ENCODE data around the gene MCEMP1.
"Not testable (repeated sequence)": the region's sequence is repeated elsewhere in the genome, so short reads cannot be mapped to it uniquely, and the experiment has no call there.

Gene MCEMP1

GRCh38 chr19:7643629-7644549 lies 33.0 kb upstream of the MCEMP1 start:
- not testable (repeated sequence) for DNase-seq

DNA sequence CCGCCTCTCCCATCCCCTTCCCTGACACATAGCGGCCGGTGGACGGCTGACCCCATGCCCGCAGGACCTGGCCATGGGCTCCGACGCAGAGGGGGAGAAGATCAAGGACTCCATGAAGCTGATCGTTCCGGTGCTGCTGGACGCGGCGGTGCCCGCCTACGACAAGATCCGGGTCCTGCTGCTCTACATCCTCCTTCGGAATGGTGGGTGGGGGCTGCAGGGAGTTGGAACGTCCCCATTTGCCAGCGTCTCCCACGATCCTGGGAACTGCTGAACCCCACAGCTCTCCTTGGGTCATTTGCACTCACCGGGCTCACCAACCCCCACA lies 32.4 kb upstream of the MCEMP1 start:
- no peak for DNase-seq

DNA sequence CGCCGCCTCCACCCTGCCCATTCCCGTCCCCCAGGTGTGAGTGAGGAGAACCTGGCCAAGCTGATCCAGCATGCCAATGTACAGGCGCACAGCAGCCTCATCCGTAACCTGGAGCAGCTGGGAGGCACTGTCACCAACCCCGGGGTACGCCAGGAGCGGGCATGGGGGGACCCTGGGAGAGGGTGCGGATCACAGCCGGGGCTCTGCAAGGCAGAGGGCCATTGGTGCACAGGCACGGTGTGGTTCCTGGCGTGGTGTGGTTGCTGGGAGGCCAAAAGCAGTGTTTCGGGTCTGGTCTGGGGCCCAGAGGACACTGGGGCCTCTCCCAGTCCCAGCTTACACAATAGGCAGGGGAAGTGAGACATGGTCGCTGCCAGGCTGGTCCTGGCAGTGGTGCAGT lies 31.7 kb upstream of the MCEMP1 start:
- no peak for DNase-seq

GRCh38 chr19:7645656-7646425 lies 31.0 kb upstream of the MCEMP1 start:
- no peak for DNase-seq

DNA sequence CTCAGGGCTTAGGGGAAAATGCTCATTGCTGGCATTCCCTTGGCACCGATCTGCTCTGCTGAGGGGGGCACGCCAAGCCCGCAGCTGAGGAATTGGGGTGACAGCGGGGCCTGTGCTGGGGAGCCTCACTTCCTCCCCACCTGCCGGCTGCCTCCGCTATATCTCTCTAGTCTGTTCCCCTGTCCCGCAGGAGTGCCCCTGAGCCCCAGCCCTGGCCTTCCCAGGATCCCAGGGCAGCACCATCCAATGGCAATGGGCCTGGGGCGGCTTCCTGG lies 30.5 kb upstream of the MCEMP1 start:
- DNase-seq: no peak

DNA sequence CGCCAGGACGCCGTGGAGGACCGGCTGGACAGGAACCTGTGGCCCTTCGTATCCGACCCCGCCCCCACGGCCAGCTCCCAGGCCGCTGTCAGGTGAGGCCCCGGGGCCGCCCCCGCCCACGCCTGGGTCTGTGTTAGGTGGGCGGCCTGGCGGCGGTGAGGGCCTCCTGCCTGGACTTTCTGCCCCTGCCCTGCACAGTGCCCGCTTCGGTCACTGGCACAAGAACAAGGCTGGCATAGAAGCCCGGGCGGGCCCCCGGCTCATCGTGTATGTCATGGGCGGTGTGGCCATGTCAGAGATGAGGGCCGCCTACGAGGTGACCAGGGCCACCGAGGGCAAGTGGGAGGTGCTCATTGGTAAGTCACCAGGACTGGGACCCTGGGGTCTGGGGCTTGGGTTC lies 29.7 kb upstream of the MCEMP1 start:
- DNase-seq: no peak

DNA sequence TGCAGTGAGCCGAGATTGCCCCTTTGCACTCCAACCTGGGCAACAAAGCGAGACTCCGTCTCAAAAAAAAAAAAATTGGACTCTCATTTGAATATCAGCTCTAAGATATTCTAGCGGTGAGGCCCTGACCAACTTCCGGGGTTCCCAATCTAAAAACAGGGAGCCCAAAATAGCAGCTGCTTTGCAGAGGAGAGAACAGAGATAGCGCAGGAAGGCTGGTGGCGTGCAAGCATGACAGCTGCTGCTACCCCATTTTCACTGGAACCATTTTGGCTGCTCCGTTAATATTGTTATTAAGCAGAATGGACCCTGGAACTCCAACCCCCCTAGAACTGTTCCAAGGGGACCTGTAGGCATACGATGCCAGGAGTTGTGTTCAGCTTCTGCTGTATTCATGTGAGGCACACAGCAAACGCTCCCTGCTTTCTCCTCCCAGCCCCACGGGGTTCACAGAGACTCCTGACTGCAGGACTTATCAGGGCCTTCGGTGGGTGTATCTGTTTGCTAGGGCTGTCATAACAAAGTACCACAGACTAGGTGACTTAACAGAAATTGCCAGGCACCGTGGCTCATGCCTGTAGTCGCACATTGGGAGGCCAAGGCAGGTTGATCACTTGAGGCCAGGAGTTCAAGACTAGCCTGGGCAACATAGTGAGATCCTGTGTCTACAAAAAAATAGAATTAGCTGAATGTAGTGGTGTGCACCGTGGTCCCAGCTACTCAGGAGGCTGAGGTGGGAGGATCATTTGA lies 28.4 kb upstream of the MCEMP1 start:
- DNase-seq: no peak

DNA sequence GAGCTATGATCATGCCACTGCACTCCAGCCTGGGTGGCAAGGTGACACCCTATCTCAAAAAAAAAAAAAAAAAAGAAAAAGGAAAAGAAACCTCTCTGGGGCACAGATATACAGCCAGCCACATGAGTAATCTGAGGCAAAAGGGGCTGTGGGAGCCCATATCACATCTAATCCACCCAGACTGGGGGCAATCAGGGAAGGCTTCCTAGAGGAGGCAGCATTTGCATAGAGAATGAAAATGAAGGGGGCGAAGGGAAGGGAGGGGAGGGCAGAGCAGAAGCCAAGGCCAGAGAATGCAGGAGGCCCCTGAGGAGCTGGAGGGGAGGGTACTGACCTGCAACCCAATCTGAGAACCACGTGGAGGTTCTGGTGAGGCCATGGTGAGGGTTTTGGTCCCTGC lies 26.7 kb upstream of the MCEMP1 start:
- no peak for DNase-seq

DNA sequence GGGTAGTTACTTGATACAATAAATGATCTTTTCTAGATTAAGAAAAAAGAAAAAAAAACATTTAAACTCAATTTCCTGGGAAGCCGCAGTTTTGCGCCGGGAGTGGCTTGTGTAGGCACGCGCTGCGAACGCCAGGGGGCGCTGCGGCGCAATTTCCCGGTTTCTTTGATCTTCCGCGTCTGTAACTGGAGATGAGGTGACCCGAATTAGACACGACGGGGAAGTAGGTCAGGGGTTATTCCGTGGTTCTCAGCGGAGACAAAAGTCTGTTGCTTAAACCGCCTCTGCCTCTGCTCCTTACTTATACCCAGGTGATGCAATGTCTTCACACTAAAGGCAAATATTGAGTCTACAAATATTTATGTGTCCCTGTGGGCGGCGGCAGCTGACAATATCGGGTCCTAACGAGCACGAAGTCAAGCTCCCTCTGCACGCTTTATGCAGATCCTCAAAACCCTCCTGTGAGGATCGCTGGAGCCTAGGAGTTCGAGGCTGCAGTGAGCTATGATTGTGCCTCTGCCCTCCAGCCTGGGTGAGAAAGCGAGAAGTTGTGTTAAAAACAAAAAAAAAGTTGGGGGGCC lies 24.7 kb upstream of the MCEMP1 start:
- peak; percentile 66 for DNase-seq

- DNase-seq: no peak
These were observed 22.5 kb upstream of the MCEMP1 start for GRCh38 chr19:7654401-7654800.

DNA sequence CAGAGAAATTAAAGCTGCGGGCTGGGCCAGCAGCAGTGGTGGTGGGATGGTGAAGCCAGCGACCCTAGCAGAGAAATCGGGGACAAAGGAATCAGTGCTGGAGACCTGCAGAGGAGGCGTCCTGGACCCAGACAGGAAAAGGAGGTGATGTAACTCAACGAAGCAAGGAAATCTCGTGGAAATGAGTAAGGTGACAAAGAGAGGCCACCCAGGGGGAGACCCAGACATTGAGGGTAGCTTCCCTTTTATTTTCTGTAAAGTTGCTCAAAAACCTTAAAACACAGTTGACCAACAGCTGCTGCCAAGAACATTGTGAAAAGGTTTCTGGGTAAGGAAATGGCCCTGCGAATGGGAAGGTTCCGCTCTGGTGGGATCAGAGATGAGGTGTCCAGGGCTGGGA lies 21.3 kb upstream of the MCEMP1 start:
- no peak for DNase-seq

GRCh38 chr19:7657131-7657751 lies 19.6 kb upstream of the MCEMP1 start:
- no peak for DNase-seq

GRCh38 chr19:7658219-7658686 lies 18.6 kb upstream of the MCEMP1 start:
- DNase-seq: no peak

DNA sequence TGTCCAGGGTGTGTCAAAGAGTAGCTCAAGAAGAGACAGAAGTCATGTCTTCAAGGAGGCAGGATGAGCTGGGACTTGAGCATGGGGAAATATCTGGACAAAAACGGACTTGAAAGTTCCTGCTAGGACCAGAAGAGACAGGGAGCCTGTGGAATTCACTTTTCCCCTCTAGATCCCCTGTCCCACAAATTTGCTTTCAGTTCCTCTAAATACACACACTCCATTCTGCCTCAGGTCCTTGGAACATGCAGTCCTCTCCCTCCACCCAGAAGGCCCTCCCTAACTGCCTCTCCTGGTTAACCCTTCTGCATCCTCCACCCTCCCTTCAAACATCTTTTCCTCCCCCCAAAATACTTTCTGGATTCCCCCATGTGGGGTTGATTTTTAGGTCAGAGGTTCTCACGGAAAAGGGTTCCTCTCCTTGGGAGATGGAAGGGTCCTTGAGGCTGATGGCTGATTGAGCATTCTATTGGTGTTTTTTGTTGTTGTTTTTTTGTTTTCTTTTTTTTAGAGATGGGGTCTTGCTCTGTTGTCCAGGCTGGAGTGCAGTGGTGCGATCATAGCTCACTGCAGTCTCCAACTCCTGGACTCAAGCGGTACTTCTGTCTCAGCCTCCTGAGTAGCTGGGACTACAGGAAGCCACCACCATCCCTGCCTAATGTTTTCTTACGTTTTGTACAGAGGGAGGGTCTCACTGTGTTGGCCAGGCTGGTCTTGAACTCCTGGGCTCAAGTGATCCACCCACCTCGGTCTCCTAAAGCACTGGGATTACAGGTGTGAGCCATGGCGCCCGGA lies 14.9 kb upstream of the MCEMP1 start:
- no peak for DNase-seq

- no peak for DNase-seq
These were observed 14.2 kb upstream of the MCEMP1 start for GRCh38 chr19:7662657-7663056.

DNA sequence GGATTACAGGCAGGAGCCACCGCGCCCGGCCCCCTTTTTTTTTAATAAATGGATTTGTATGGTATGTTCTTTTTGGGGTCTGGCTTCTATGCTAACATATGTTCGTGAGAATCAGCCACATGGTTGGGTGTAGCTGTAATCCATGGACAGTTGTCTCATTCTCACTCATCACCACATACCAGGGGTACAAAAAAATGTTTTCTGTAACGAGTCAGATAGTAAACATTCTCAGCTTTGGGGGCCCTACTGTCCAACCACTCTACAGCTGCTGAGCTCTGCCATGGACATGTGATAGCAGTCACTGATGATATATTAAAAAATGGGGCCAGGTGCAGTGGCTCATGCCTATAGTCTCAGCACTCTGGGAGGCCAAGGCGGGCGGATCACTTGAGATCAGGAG lies 13.2 kb upstream of the MCEMP1 start:
- DNase-seq: no peak

- DNase-seq: peak; percentile 57
These were observed 11.8 kb upstream of the MCEMP1 start for GRCh38 chr19:7665076-7665475.

- no peak for DNase-seq
These were observed 8.0 kb upstream of the MCEMP1 start, which contains the start of gene RETN for GRCh38 chr19:7668842-7669241. RETN (plus strand) TSS chr19:7669049; CDS start chr19:7669327, 278 bp downstream.

- no peak for DNase-seq
These were observed 7.2 kb upstream of the MCEMP1 start for GRCh38 chr19:7669641-7670040.

GRCh38 chr19:7670150-7670783 lies 6.6 kb upstream of the MCEMP1 start:
- no peak for DNase-seq

DNA sequence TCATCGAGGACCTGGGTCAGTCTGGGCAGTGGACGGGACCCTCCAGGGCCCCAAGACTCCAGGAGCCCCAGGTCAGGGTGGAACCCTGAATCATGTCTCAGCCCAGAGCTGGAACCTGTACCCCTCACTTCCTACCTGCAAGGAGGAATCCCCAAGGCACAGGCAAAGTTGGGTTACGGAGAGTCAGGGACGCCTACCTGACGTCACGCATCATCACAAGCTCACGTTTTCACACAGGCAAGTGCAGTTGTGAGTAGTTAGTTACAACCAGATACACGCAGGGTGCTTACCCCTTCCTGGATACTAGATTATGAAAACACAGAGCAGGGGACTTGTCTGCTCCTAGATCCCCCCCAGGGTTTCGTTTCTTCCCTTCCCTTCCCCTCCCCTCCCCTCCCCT lies 6.1 kb upstream of the MCEMP1 start:
- no peak for DNase-seq

All from NCI-H1694 treated with DMSO at 0.1 percent for 48 hours (cell line).